SU-DHL-6 (cell line): Measurements from ENCODE around the gene SH2D4B.

Source experiments
- EZH2phosphoT487 ChIP-seq: fragments of 200-600 bp; sonication (generic), shearing (Covaris generic); conservative IDR thresholded peaks from 2 replicates; pipeline ENCODE4 v1.6.1; 2018; ENCODE audit warnings: mild to moderate bottlenecking, antibody characterized with exemption, low read length, moderate library complexity, mixed read lengths
- TF ChIP-seq, protein P1 (sequence below): fragments of 200-600 bp; sonication (generic); IDR thresholded peaks from one replicate; pipeline ENCODE4 v1.5.1; 2017; ENCODE audit warnings: antibody characterized with exemption, mild to moderate bottlenecking, low read length, moderate library complexity; ENCODE audit not compliant: insufficient read depth, poor library complexity, severe bottlenecking

DNA sequence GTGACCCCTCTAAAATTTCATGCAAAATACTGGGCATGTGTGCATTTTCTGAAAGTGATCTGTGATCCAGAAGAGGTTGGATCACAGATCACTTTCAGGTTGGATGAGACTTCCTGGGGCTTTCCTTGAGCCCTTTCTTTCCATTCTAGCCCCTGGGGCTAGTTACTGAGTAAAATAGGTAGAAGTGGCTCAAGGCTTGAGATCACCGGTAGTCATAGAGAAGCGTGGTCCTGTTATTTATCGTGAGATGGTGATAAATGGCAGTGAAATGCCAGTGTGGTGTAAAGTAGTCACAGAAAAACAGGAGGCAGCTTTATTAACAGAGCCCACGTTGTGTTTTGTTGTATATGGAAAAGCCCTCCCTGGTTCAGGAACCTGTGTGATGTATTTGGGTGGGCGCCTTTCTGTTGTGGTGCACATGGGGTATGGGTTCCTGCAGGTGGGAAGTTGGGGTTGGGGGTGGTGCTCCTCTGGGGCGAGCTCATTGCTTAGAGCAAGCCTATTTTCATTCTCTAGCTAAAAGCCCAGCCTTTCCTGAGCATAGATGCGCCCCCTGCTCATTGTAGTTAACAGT lies 34.0 kb upstream of the SH2D4B start:
- no peak for TF ChIP-seq EZH2phosphoT487
- TF ChIP-seq, protein P1, sequence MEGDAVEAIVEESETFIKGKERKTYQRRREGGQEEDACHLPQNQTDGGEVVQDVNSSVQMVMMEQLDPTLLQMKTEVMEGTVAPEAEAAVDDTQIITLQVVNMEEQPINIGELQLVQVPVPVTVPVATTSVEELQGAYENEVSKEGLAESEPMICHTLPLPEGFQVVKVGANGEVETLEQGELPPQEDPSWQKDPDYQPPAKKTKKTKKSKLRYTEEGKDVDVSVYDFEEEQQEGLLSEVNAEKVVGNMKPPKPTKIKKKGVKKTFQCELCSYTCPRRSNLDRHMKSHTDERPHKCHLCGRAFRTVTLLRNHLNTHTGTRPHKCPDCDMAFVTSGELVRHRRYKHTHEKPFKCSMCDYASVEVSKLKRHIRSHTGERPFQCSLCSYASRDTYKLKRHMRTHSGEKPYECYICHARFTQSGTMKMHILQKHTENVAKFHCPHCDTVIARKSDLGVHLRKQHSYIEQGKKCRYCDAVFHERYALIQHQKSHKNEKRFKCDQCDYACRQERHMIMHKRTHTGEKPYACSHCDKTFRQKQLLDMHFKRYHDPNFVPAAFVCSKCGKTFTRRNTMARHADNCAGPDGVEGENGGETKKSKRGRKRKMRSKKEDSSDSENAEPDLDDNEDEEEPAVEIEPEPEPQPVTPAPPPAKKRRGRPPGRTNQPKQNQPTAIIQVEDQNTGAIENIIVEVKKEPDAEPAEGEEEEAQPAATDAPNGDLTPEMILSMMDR = no peak
